H1 (cell line): ENCODE measurements around the gene STOML1. TPM values are rescaled to one million over a fixed set of nuclear protein-coding genes. Genes with fewer than 3 reads are reported as not detected.

ENCODE experiments used
- CTCF ChIA-PET: fragments of 300-600 bp; sonication (Branson Sonifier 250); formaldehyde crosslinking; loops from one replicate; lab custom pipeline; 2021; ENCODE audit not compliant: partially characterized antibody; lab: Charles Lee
- POLR2A ChIA-PET: fragments of 300-600 bp; sonication (Branson Sonifier 250); formaldehyde crosslinking; loops from one replicate; lab custom pipeline; 2021; ENCODE audit warnings: inconsistent platforms; ENCODE audit not compliant: partially characterized antibody; lab: Charles Lee
- DNase-seq, 2 experiments: peaks; one replicate each; pipeline versions ENCODE4 v3.0.0 to v3.0.0-alpha.2; 2010 to 2022; ENCODE audit warnings: low spot score in 2 of 2, low read depth in 1 of 2, mixed read lengths in 1 of 2
- FAIRE-seq: peaks from 2 replicates; lab custom pipeline; 2011; peaks lifted over from hg19 to GRCh38; lab: Jason Lieb, UNC
- H2AFZ ChIP-seq: 2 replicates; pipeline ENCODE4 v1.8.1; 2012; ENCODE audit warnings: low read length, inconsistent platforms
- H2AK5ac ChIP-seq: 2 replicates; pipeline ENCODE4 v1.6.1; 2013; ENCODE audit warnings: low read depth, low read length
- H2BK120ac ChIP-seq: replicated peaks from 2 replicates; pipeline ENCODE3; 2013; ENCODE audit warnings: low read depth, low read length, inconsistent platforms
- H2BK12ac ChIP-seq: 2 replicates; pipeline ENCODE4 v1.6.1; 2013; ENCODE audit warnings: low read depth, low read length
- H2BK15ac ChIP-seq: 2 replicates; pipeline ENCODE4 v1.6.1; 2013; ENCODE audit warnings: low read length
- H2BK20ac ChIP-seq: 2 replicates; pipeline ENCODE4 v1.6.1; 2013; ENCODE audit warnings: low read length
- H2BK5ac ChIP-seq: 2 replicates; pipeline ENCODE4 v1.6.1; 2013; ENCODE audit warnings: low read depth, low read length
- H3K14ac ChIP-seq: 2 replicates; pipeline ENCODE4 v1.6.1; 2013; ENCODE audit warnings: inconsistent platforms; ENCODE audit not compliant: insufficient read length
- H3K18ac ChIP-seq: 2 replicates; pipeline ENCODE4 v1.6.1; 2013; ENCODE audit warnings: low read length; ENCODE audit errors: extremely low read depth
- H3K23ac ChIP-seq: 2 replicates; pipeline ENCODE4 v1.6.1; 2013; ENCODE audit warnings: inconsistent platforms; ENCODE audit not compliant: insufficient read length
- H3K23me2 ChIP-seq: 2 replicates; pipeline ENCODE4 v1.6.1; 2013; ENCODE audit warnings: low read depth, low read length
- H3K27ac ChIP-seq: 2 replicates; pipeline ENCODE4 v1.6.1; 2011; ENCODE audit warnings: low read depth, low read length, inconsistent platforms
- H3K27me3 ChIP-seq, 4 experiments: replicated peaks in 1 of 4; 1 replicate in 1 of 4; 2 replicates in 3 of 4; pipeline versions ENCODE4 v1.6.1 to v1.8.1; 2011 to 2013; ENCODE audit warnings: low read length in 3 of 4, mild to moderate bottlenecking in 3 of 4, inconsistent platforms in 2 of 4, mixed read lengths in 2 of 4, moderate library complexity in 1 of 4; ENCODE audit not compliant: control insufficient read depth in 3 of 4, insufficient read depth in 3 of 4; ENCODE audit errors: extremely low read depth in 1 of 4
- H3K36me3 ChIP-seq, 4 experiments: 2 replicates each; pipeline versions ENCODE4 v1.6.1 to v1.8.1; 2011 to 2013; ENCODE audit warnings: mild to moderate bottlenecking in 4 of 4, low read length in 3 of 4, moderate library complexity in 2 of 4, control low read depth in 1 of 4, inconsistent platforms in 1 of 4; ENCODE audit not compliant: insufficient read depth in 4 of 4, control insufficient read depth in 2 of 4
- H3K4ac ChIP-seq: replicated peaks from 2 replicates; pipeline ENCODE3; 2013; ENCODE audit warnings: low read length, low read depth, mixed read lengths, inconsistent platforms; ENCODE audit not compliant: insufficient read length
- H3K4me1 ChIP-seq, 4 experiments: replicated peaks in 1 of 4; 1 replicate in 1 of 4; 2 replicates in 3 of 4; pipeline versions ENCODE4 v1.6.1 to v1.8.1; 2011 to 2013; ENCODE audit warnings: low read length in 3 of 4, inconsistent platforms in 2 of 4, mixed read lengths in 1 of 4; ENCODE audit not compliant: insufficient read depth in 4 of 4, control insufficient read depth in 3 of 4
- H3K4me2 ChIP-seq, 2 experiments: 2 replicates each; pipeline versions ENCODE4 v1.6.1 to v1.8.1; 2011 to 2013; ENCODE audit warnings: low read depth in 2 of 2, low read length in 2 of 2, control low read depth in 1 of 2, inconsistent platforms in 1 of 2, mild to moderate bottlenecking in 1 of 2; ENCODE audit not compliant: insufficient read depth in 1 of 2
- H3K4me3 ChIP-seq, 4 experiments: fragments of 200-600, 300-600 bp in 1 of 4; sonication (generic), shearing (Covaris generic), sonication (Bioruptor Twin) in 1 of 4; 2 replicates each; pipeline versions ENCODE4 v1.5.1 to v1.8.1; 2011 to 2016; ENCODE audit warnings: low read length in 4 of 4, low read depth in 3 of 4, control low read depth in 2 of 4, inconsistent platforms in 2 of 4, mild to moderate bottlenecking in 2 of 4, mixed read lengths in 1 of 4, moderate library complexity in 1 of 4; ENCODE audit not compliant: insufficient read depth in 2 of 4; ENCODE audit errors: extremely low read depth in 1 of 4
- H3K56ac ChIP-seq: replicated peaks from 2 replicates; pipeline ENCODE3; 2013; ENCODE audit warnings: low read depth, mild to moderate bottlenecking, mixed read lengths, low read length, inconsistent platforms; ENCODE audit not compliant: insufficient read length
- H3K79me1 ChIP-seq: 2 replicates; pipeline ENCODE4 v1.6.1; 2013; ENCODE audit warnings: low read depth, low read length, control low read depth
- H3K79me2 ChIP-seq, 2 experiments: 2 replicates each; pipeline versions ENCODE4 v1.6.1 to v1.8.1; 2012 to 2013; ENCODE audit warnings: low read length in 2 of 2, mild to moderate bottlenecking in 2 of 2, inconsistent platforms in 1 of 2; ENCODE audit not compliant: insufficient read depth in 2 of 2, control insufficient read depth in 1 of 2
- H3K9ac ChIP-seq, 4 experiments: replicated peaks in 1 of 4; 1 replicate in 1 of 4; 2 replicates in 3 of 4; pipeline versions ENCODE4 v1.6.1 to v1.8.1; 2011 to 2013; ENCODE audit warnings: low read depth in 3 of 4, low read length in 3 of 4, control low read depth in 2 of 4, mild to moderate bottlenecking in 2 of 4, moderate library complexity in 2 of 4, inconsistent platforms in 1 of 4; ENCODE audit errors: extremely low read depth in 1 of 4
- H3K9me3 ChIP-seq, 2 experiments: 2 replicates each; pipeline versions ENCODE4 v1.6.1 to v1.8.1; 2012 to 2013; ENCODE audit warnings: mild to moderate bottlenecking in 2 of 2, moderate library complexity in 2 of 2, control low read depth in 1 of 2, inconsistent platforms in 1 of 2, low read depth in 1 of 2, low read length in 1 of 2, mixed read lengths in 1 of 2; ENCODE audit not compliant: insufficient read depth in 2 of 2
- H4K20me1 ChIP-seq, 2 experiments: replicated peaks in 1 of 2; 2 replicates each; pipeline versions ENCODE3 to v1.8.1; 2011 to 2013; ENCODE audit warnings: inconsistent platforms in 2 of 2, low read length in 2 of 2, mild to moderate bottlenecking in 1 of 2; ENCODE audit not compliant: insufficient read depth in 2 of 2, control insufficient read depth in 1 of 2
- H4K5ac ChIP-seq: 2 replicates; pipeline ENCODE4 v1.6.1; 2013; ENCODE audit warnings: low read length, low read depth, mixed read lengths, inconsistent platforms; ENCODE audit not compliant: insufficient read length
- H4K8ac ChIP-seq: 2 replicates; pipeline ENCODE4 v1.8.0; 2013; ENCODE audit warnings: mild to moderate bottlenecking, moderate library complexity, low read length, inconsistent platforms; ENCODE audit not compliant: insufficient read depth; ENCODE audit errors: extremely low read depth
- H4K91ac ChIP-seq: replicated peaks from 2 replicates; pipeline ENCODE3; 2013; ENCODE audit warnings: low read length, mixed read lengths, inconsistent platforms; ENCODE audit not compliant: insufficient read length
- CEBPB ChIP-seq: IDR thresholded peaks from 2 replicates; pipeline ENCODE4 v1.6.1; 2012; ENCODE audit warnings: low read depth, low read length
- CHD1 ChIP-seq: IDR thresholded peaks from 2 replicates; pipeline ENCODE4 v1.6.1; 2012; ENCODE audit warnings: low read depth, low read length, improper control_type of control experiment
- FOSL1 ChIP-seq: IDR thresholded peaks from 2 replicates; pipeline ENCODE4 v1.6.1; 2011; ENCODE audit warnings: mild to moderate bottlenecking, low read depth, low read length, moderate library complexity; ENCODE audit not compliant: insufficient read depth
- JUND ChIP-seq: IDR thresholded peaks from 2 replicates; pipeline ENCODE4 v1.6.1; 2011; ENCODE audit warnings: mild to moderate bottlenecking, improper control_type of control experiment, low read length
- NANOG ChIP-seq: IDR thresholded peaks from 2 replicates; pipeline ENCODE4 v1.6.1; 2011; ENCODE audit warnings: low read length, low read depth, mild to moderate bottlenecking, inconsistent platforms; ENCODE audit not compliant: insufficient read depth, poor library complexity, severe bottlenecking
- NRF1 ChIP-seq: IDR thresholded peaks from 2 replicates; pipeline ENCODE4 v1.6.1; 2011; ENCODE audit warnings: mild to moderate bottlenecking, low read depth, low read length, improper control_type of control experiment
- POU5F1 ChIP-seq: IDR thresholded peaks from 2 replicates; pipeline ENCODE4 v1.6.1; 2011; ENCODE audit warnings: low read depth, mild to moderate bottlenecking, low read length, moderate library complexity
- RFX5 ChIP-seq: IDR thresholded peaks from 2 replicates; pipeline ENCODE4 v1.6.1; 2011; ENCODE audit warnings: low read depth, low read length, improper control_type of control experiment, borderline replicate concordance
- SIN3A ChIP-seq, 2 experiments: IDR thresholded peaks in 1 of 2; conservative IDR thresholded peaks in 1 of 2; 2 replicates each; pipeline ENCODE4 v1.6.1; 2011 to 2012; ENCODE audit warnings: low read length in 2 of 2, improper control_type of control experiment in 1 of 2, low read depth in 1 of 2, mild to moderate bottlenecking in 1 of 2
- SP4 ChIP-seq: IDR thresholded peaks from 2 replicates; pipeline ENCODE4 v1.6.1; 2012; ENCODE audit warnings: low read length, inconsistent platforms
- TBP ChIP-seq: IDR thresholded peaks from 2 replicates; pipeline ENCODE4 v1.6.1; 2011; ENCODE audit warnings: low read depth, low read length, improper control_type of control experiment
- YY1 ChIP-seq: IDR thresholded peaks from 2 replicates; pipeline ENCODE4 v1.6.1; 2011; ENCODE audit warnings: low read depth, mild to moderate bottlenecking, low read length
- WGBS, 2 experiments: shearing (Covaris generic) in 1 of 2; methylation state at CpG; one replicate each; pipeline versions ENCODE4 v1.1.6 to v1.1.7; 2013 to 2015; ENCODE audit warnings: low lambda C conversion rate in 2 of 2, mixed read lengths in 2 of 2, inconsistent platforms in 1 of 2, low coverage in 1 of 2, missing lambda C conversion rate in 1 of 2; ENCODE audit not compliant: insufficient replicate concordance in 2 of 2, insufficient coverage in 1 of 2, insufficient read length in 1 of 2; ENCODE audit errors: extremely low coverage in 1 of 2, missing lambda C conversion rate in 1 of 2; 5-methylcytosine and 5-hydroxymethylcytosine counted together
- polyA plus RNA-seq, 7 experiments: library from polyadenylated mRNA; depleted of rRNA in 3 of 7; stranded (reverse) in 5 of 7; unstranded in 2 of 7; fragments of >200 nt in 5 of 7; fragments of 200-250 nt in 2 of 7; gene quantifications; 1 replicate in 5 of 7; 2 replicates in 1 of 7; 4 replicates in 1 of 7; pipeline versions ENCODE4 v1.2.1 to v1.2.3, GENCODE V29; 2011 to 2013; ENCODE audit warnings: missing spikeins in 2 of 7, mixed read lengths in 2 of 7
- total RNA-seq: library from RNA; stranded (reverse); fragmentation: NEBNext Ultra II Directional; extraction: Animal tissue kit (Norgen Biotek cat#: 25700); gene quantifications from 2 replicates; pipeline ENCODE4 v1.2.1, GENCODE V29; 2021

STOML1 gene
- total and polyA plus RNA-seq, 2 of the 8 experiments (the other 6 are each of a cell fraction or from before 2014, with no cell fraction given): 2.6 to 3.2 TPM

DNA sequence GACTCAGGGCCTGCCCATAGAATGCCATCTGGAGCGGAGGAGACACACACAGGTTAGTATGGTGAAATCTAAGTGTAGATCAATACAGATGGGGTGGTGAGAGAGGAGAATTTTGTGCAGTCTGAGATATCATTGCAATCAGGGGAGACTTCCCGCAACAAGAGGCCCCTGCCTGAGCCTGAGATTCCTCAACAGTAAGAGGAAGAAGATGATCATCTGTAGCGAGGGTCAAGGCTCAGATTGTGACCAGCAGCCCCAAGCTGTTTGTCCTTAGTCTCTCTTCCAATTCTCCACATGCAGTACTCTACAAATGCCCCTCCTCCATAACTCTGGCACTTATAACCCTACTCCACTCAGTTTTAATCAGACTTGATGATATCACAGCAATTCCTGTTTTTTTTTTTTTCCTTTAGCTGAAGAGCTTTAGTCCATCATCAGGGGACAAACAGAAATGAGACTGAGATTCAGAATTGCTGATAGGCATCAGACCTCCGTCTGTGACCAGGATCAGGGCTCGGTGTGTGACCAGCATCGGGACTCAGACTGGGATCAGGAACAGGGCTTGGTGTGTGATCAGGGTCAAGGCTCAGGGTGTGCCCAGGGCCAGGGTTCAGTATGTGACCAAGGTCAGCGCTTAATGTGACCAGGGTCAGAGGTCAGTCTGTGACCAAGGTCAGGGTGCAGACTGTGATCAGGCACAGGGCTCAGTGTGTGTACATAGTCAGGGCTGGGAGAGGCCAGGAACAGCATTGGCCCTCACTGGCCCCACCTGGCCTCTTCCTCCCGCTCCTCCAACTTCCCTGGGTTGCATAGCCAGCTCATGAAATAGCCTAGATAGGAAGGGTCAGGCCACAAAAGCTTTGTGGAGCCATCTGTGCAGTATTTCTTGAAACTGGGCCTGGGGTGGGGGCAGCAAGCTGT lies 51.8 kb downstream of the STOML1 start:
- Histone ChIP-seq H3K23me2 (no peaks in the 10 kb centered on the region), H2BK20ac (no peak overlapping the region), H4K5ac (no peak overlapping the region), H3K56ac (no peak overlapping the region), H3K79me1 (no peaks in the 10 kb centered on the region), H3K23ac (no peak overlapping the region), H2BK5ac (no peak overlapping the region), H2AFZ (no peak overlapping the region), H2BK15ac (no peak overlapping the region), H3K27me3 (no peaks in the 10 kb centered on the region), H3K9me3 (no peaks in the 10 kb centered on the region), H3K27ac (no peak overlapping the region), H3K18ac (no peak overlapping the region), H3K4me3 (no peak overlapping the region), H4K20me1 (peaks cover 0 to 2% of the 10 kb centered on the region in 2 experiments), H2BK12ac (0 out of 2 replicates have a peak overlapping the region, but pooled peaks have one; percentile 39), H2AK5ac (no peak overlapping the region), H3K4me2 (no peak overlapping the region), H2BK120ac (no peak overlapping the region), H3K4ac (no peak overlapping the region), H3K14ac (no peak overlapping the region), H4K8ac (no peak overlapping the region), H4K91ac (no peak overlapping the region), H3K9ac (no peak overlapping the region; a peak in 1 of 7 replicates), H3K36me3 (no peaks in the 10 kb centered on the region), H3K4me1 (peaks cover 0 to 3% (median 2%) of the 10 kb centered on the region in 4 experiments; a peak in 4 of 7 replicates), H3K79me2 (no peaks in the 10 kb centered on the region)
- FAIRE-seq (no peak), DNase-seq (no peak)
- ChIA-PET POLR2A (interaction anchor here (0.6 to 1.6 kb wide), 3 partner anchors 11 to 13 kb away, joined by 3 to 6 read pairs (median 3); no protein-coding TSS in a partner anchor), CTCF (interaction anchor here (0.9 to 2.3 kb wide), 9 partner anchors 9 to 68 kb away, joined by 3 to 8 read pairs (median 3); no protein-coding TSS in a partner anchor)
- 95% methylated on average over 8 of the region's 8 CpGs; no CpG with 5 or more reads in 1 of the 2 experiments for WGBS, 2 experiments
- TF ChIP-seq SIN3A (conservative IDR thresholded peaks at IDR 0.05 in 1 of 2, IDR thresholded peaks at IDR 0.05 in 1 of 2; ENCODE audit: low read depth in 1 of 2, low read length in 2 of 2) (no peak), YY1 (no peak), NRF1 (no peak), CHD1 (no peak), POU5F1 (no peak), JUND (no peak), RFX5 (no peak), NANOG (no peak), FOSL1 (no peak), CEBPB (no peak), TBP (no peak), SP4 (no peak)
